GM12864 (cell line): Measurements from ENCODE around the gene TMEM8B.

ENCODE experiments used
- DNase-seq: peaks from one replicate; pipeline ENCODE4 v3.0.0-alpha.2; 2011; ENCODE audit warnings: low read depth
- H3K4me3 ChIP-seq: 2 replicates; pipeline ENCODE4 v1.5.1; 2011; ENCODE audit warnings: mild to moderate bottlenecking, low read depth, low read length, control low read depth
- CTCF ChIP-seq: IDR thresholded peaks from 2 replicates; pipeline ENCODE4 v1.5.1; 2011; ENCODE audit warnings: low read depth, mild to moderate bottlenecking, moderate library complexity, low read length, control low read depth, inconsistent platforms; ENCODE audit errors: missing control alignments

The TMEM8B gene

GRCh38 chr9:35839926-35840325, 10.9 kb downstream of the TMEM8B start:
- no peak for TF ChIP-seq CTCF
- no peak for DNase-seq
- H3K4me3 ChIP-seq = no peak overlapping the region

GRCh38 chr9:35840881-35841644, 12.0 kb downstream of the TMEM8B start:
- DNase-seq = no peak
- no peak overlapping the region for H3K4me3 ChIP-seq
- no peak for TF ChIP-seq CTCF

- no peak for TF ChIP-seq CTCF
- no peak overlapping the region for H3K4me3 ChIP-seq
- DNase-seq = no peak
Observed at GRCh38 chr9:35841645-35841900, 12.5 kb downstream of the TMEM8B start.

DNA sequence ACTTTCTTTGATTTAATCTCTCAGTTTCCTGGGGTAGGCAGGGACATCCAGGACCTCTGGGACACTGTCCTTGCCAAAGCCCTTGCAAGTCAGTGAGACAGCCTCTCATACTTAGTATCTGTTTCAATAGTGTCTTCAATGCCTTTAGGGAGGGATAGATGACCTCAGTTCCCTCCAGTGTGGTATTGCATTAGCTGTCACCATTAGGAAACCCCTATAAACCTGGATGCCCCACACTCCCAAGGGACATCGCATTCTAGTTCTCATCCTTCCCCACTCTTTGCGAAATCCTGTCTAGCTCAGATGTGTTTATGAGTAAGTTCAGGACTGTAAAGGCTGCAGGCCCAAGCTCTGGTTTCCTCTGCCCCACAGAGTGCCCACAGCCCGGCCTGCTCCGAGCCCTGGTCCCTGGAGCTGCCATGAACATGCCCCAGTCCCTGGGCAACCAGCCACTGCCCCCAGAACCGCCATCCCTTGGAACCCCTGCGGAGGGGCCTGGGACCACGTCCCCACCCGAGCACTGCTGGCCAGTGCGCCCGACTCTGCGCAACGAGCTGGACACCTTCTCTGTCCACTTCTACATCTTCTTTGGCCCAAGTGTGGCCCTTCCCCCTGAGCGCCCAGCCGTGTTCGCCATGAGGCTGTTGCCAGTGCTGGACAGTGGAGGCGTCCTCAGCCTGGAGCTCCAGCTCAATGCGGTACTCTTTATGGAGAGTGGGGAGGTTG, 13.2 kb downstream of the TMEM8B start:
- H3K4me3 ChIP-seq = no peak overlapping the region
- TF ChIP-seq CTCF = no peak
- DNase-seq = no peak

GRCh38 chr9:35842795-35843194, 13.8 kb downstream of the TMEM8B start:
- TF ChIP-seq CTCF = no peak
- peak; percentile 68 for DNase-seq
- H3K4me3 ChIP-seq = no peak overlapping the region

DNA sequence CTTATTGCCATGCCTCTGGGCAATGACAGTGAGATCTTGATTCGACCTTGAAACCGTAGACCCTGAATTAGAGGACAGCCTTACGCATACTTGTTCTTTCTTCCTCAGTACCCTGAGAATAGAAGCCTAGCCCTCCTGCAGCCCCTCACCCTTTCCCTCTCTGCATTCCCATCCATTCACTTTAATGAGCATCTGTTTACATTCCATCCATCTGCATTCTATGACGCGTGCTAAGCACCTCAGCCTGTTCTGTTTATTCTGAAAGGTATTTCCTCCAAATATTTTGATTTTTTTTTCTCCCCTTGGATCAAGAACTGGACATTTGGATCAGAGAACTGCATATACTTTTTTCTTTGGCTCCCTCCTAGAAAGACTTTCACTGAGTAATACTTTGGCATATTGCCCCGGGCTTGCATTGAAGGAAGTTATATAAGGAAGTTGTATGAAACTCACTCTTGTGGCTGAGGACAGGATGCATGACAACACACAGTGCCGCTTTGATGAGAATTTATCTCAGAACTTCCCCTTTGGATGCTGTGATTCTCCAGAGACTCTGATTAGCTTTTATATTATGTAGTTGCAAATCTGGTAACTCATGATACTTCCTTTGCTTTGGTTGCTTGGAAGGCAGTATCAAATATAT, 15.7 kb downstream of the TMEM8B start:
- no peak overlapping the region for H3K4me3 ChIP-seq
- DNase-seq = no peak
- no peak for TF ChIP-seq CTCF
